ENCODE results near the gene ORMDL2.

DNA sequence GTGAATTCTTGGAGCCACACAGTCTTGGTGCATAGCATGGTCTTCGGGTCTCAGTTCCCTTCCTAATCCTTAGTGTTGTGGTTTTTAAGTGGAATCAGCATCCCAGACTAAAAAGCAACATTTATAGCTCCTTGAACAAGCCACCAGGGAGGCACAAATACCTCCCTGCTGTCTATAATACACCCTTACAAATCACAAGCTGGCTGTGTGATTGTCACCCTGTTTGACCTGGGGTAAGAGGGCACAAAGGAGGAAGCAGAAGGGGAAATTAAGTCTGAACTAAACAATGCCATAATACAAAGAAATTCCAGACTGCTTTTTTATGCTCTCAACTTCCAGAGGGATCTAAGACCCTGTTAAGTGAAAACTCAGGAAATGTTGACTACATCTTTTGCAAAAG, 32.6 kb downstream of the ORMDL2 start:
- no peak for TF ChIP-seq POLR2A (IDR thresholded peaks at IDR 0.05; ENCODE audit: low read length)
- no peak for TF ChIP-seq GATA1 (IDR thresholded peaks at IDR 0.05; ENCODE audit: low read depth, low read length)

All from erythroblast (primary cell).